Measurements from ENCODE around the gene SLC4A2.
"Not testable (repeated sequence)": the region's sequence is repeated elsewhere in the genome, so short reads cannot be mapped to it uniquely, and the experiment has no call there.

Gene SLC4A2

GRCh38 chr7:151026771-151027727 is 32.3 kb upstream of the SLC4A2 start:
- peak; percentile 86 for DNase-seq

- DNase-seq: not testable (repeated sequence)
These were observed 31.7 kb upstream of the SLC4A2 start for GRCh38 chr7:151027728-151028130.

- DNase-seq: peak; percentile 99
These were observed 31.1 kb upstream of the SLC4A2 start, which contains the start of gene ABCB8 for GRCh38 chr7:151028131-151028947. ABCB8 (plus strand) TSS chr7:151028450; CDS start chr7:151028516, 66 bp downstream.

GRCh38 chr7:151028948-151029501 is 30.4 kb upstream of the SLC4A2 start:
- no peak for DNase-seq

- DNase-seq: no peak
These were observed 28.4 kb upstream of the SLC4A2 start for GRCh38 chr7:151031011-151031410.

- no peak for DNase-seq
These were observed 26.2 kb upstream of the SLC4A2 start for GRCh38 chr7:151032936-151033863.

GRCh38 chr7:151033864-151034249 is 25.5 kb upstream of the SLC4A2 start:
- DNase-seq: no peak

- DNase-seq: no peak
These were observed 24.9 kb upstream of the SLC4A2 start for GRCh38 chr7:151034312-151035025.

GRCh38 chr7:151035026-151035717 is 24.2 kb upstream of the SLC4A2 start:
- no peak for DNase-seq

- DNase-seq: no peak
These were observed 23.5 kb upstream of the SLC4A2 start for GRCh38 chr7:151035902-151036301.

- peak; percentile 98 for DNase-seq
These were observed 20.2 kb upstream of the SLC4A2 start for GRCh38 chr7:151038951-151039849.

GRCh38 chr7:151039850-151040548 is 19.4 kb upstream of the SLC4A2 start:
- DNase-seq: peak; percentile 48

- DNase-seq: no peak
These were observed 18.6 kb upstream of the SLC4A2 start for GRCh38 chr7:151040616-151041375.

- not testable (repeated sequence) for DNase-seq
These were observed 15.9 kb upstream of the SLC4A2 start for GRCh38 chr7:151043449-151043848.

- DNase-seq: no peak
These were observed 15.4 kb upstream of the SLC4A2 start for GRCh38 chr7:151043959-151044358.

- no peak for DNase-seq
These were observed 14.1 kb upstream of the SLC4A2 start for GRCh38 chr7:151045262-151045661.

- no peak for DNase-seq
These were observed 13.4 kb upstream of the SLC4A2 start for GRCh38 chr7:151045967-151046366.

All from hematopoietic multipotent progenitor cell treated with erythropoietin and hydrocortisone succinate and interleukin-3 and kit ligand, for 6 days (in vitro differentiated cells).